NCI-H2107 (cell line): ENCODE data around the gene DESI2.

ENCODE experiments used
- DNase-seq: peaks from one replicate; lab custom pipeline; 2025; lab: John Stamatoyannopoulos, UW

Gene DESI2

DNA sequence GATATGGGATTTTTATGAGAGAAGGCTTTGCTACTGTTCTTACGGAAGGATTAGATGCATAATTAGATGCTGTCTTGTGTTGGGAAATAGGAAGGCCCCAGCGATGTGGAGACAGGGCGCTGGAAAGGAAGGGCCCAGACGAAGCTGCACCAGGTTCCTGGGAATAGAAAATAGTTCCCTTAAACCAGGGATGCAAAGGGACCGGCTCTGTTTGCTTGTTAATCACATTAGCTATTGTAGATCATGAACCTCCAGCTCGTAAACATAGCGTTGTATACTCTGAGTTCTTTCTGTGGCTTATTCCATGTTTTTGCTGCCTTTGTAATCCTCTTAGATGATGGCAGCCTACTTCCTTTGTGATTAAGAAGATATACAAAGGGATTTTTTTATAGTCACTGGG, 102.7 kb downstream of the DESI2 start:
- no peak for DNase-seq

DNA sequence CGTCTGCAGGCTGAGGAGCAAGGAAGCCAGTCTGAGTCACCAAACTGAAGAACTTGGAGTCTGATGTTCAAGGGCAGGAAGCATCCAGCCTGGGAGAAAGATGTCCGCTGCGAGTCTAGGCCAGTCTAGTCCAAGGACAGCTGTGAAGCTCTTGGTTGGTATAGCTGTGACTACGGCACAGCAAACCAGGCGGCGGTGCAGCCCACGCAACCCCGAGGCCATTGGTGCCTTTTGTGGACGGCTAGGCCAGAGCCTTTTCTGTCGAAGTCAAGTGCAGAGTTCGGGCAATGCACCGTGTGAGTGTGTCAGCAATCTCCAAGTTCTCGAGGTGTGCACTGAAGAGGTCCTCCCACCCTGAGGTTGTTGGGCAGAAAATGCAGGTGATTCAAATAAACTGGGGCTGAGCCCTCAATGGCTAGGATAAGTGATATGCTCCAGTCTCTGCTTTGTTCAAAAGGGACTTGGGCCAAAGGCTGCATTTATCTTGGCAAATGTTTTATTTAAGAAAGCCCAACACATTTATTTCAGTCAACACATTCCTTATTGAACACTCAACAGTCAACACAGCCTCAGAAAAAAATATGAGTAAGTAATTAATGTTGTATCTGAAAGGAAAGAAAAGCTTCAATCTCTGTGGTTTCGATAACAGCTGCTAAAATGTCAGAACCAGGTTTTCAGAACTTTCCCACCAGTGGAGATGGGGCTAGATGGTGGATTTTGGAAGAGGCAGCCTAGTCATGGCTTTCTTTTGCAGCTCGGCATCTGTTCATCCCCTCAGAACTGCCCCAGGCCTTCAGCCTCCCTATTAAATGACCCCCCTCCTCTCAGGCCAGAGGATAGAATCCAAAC, 104.4 kb downstream of the DESI2 start:
- DNase-seq, result no peak
